ENCODE measurements around the gene PROSER3. TPM values are rescaled to one million over a fixed set of nuclear protein-coding genes. Genes with fewer than 3 reads are reported as not detected.

The PROSER3 gene
- total and polyA plus RNA-seq, 8 donors: 19.0 to 22.2 (median 21.0) TPM

DNA sequence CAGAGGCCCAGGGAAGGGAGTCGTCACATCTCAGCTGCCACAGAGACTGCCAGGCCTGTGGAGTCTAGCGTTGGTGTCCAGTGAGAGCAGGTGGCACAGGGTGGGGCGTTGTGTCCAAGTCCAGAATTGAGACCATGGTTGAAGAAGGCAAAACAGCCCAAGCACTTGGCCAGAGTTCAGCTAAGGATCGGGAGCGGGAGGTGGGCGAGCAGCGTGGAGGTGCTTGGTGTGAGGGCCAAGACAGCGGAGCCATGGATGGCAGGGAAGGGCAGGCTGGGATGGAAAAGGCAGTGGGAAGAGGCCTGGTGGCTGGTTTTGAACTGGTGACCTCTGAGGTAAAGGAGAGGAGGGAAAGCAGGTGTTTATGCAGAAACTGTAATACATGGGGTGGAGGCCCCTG is 23.7 kb upstream of the PROSER3 start:
- Histone ChIP-seq H3K4me1 (peaks cover 0 to 5% of the 10 kb centered on the region in 2 donors), H3K9me3 (no peaks in the 10 kb centered on the region), H3K27me3 (no peaks in the 10 kb centered on the region), H3K36me3 (peaks cover 0 to 100% of the 10 kb centered on the region in 2 donors), H3K4me3 (no peak overlapping the region), H3K27ac (no peak overlapping the region)
- no peak for ATAC-seq
- DNase-seq: no peak
- intact Hi-C loops (cut with DNase I): no loop called here
- TF ChIP-seq CTCF (IDR thresholded peaks at IDR 0.05): no peak

- Histone ChIP-seq H3K9me3 (no peaks in the 10 kb centered on the region), H3K4me1 (peaks cover 0 to 11% of the 10 kb centered on the region in 2 donors), H3K36me3 (peaks cover 0 to 95% of the 10 kb centered on the region in 2 donors), H3K27me3 (no peaks in the 10 kb centered on the region), H3K27ac (no peak overlapping the region), H3K4me3 (no peak overlapping the region)
- no peak for TF ChIP-seq CTCF (IDR thresholded peaks at IDR 0.05)
- no peak for ATAC-seq
- intact Hi-C loops (cut with DNase I): no loop called here
- no peak for DNase-seq
Measured at GRCh38 chr19:35734889-35735288, 23.1 kb upstream of the PROSER3 start.

- H3K4me1 ChIP-seq: peaks cover 3 to 31% of the 10 kb centered on the region in 2 donors
- H3K27me3 ChIP-seq: no peaks in the 10 kb centered on the region
- no peak overlapping the region for H3K4me3 ChIP-seq
- no peak overlapping the region for H3K27ac ChIP-seq
- no peak for DNase-seq
- intact Hi-C loops (cut with DNase I): no loop called here
- peaks cover 0 to 72% of the 10 kb centered on the region in 2 donors for H3K36me3 ChIP-seq
- no peak for TF ChIP-seq CTCF (IDR thresholded peaks at IDR 0.05)
- ATAC-seq: no peak
- no peaks in the 10 kb centered on the region for H3K9me3 ChIP-seq
Measured at GRCh38 chr19:35736913-35737886, 20.8 kb upstream of the PROSER3 start.

DNA sequence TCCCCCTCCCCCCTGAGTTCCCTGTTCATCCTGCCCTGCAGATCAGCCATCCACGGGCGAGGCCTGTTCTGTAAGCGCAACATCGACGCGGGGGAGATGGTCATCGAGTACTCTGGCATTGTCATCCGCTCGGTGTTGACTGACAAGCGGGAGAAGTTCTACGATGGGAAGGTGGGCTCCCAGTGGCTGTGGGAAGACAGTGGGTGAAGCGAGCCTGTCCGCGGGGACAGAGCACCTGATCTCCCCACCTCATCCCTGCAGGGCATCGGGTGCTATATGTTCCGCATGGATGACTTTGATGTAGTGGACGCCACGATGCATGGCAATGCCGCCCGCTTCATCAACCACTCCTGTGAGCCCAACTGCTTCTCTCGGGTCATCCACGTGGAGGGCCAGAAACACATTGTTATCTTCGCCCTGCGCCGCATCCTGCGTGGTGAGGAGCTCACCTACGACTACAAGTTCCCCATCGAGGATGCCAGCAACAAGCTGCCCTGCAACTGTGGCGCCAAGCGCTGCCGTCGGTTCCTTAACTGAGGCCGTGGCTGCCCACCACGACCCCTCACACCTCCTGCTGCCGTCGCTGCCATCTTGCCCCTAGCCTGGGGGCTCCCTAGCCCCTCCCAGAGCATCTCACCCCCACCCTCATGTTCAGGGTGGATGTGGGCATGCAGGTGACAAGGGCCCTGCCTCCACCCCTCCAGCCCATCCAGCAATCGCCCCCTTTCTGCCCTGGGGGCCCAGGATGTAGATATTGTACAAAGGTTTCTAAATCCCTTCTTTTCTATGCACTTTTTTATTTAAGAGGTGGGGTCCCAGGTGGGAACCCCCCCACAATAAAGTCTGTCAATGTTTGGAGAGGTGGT is 19.7 kb upstream of the PROSER3 start:
- peaks cover 0 to 62% of the 10 kb centered on the region in 2 donors for H3K36me3 ChIP-seq
- no peaks in the 10 kb centered on the region for H3K27me3 ChIP-seq
- H3K4me3 ChIP-seq: no peak overlapping the region
- intact Hi-C loops (cut with DNase I): no loop called here
- H3K27ac ChIP-seq: no peak overlapping the region
- H3K9me3 ChIP-seq: no peaks in the 10 kb centered on the region
- H3K4me1 ChIP-seq: peaks cover 3 to 41% of the 10 kb centered on the region in 2 donors
- ATAC-seq (no peak), DNase-seq (peak in 1 of 4 donors; percentile 76)
- TF ChIP-seq CTCF (IDR thresholded peaks at IDR 0.05): no peak

GRCh38 chr19:35738887-35739229 is 19.1 kb upstream of the PROSER3 start:
- intact Hi-C loops (cut with DNase I): no loop called here
- H3K27me3 ChIP-seq: no peaks in the 10 kb centered on the region
- H3K4me3 ChIP-seq: no peak overlapping the region
- H3K36me3 ChIP-seq: peaks cover 0 to 56% of the 10 kb centered on the region in 2 donors
- DNase-seq: no peak
- H3K4me1 ChIP-seq: peaks cover 3 to 47% of the 10 kb centered on the region in 2 donors
- no peaks in the 10 kb centered on the region for H3K9me3 ChIP-seq
- TF ChIP-seq CTCF (IDR thresholded peaks at IDR 0.05): no peak
- no peak for ATAC-seq
- H3K27ac ChIP-seq: peak overlapping the region in 1 of 2 donors; percentile 94
